Measurements from ENCODE around the gene GPM6B. TPM values are rescaled to one million over a fixed set of nuclear protein-coding genes. Genes with fewer than 3 reads are reported as not detected.

The GPM6B gene
- total RNA-seq, 2 experiments from 2014 or later, result not detected

- Histone ChIP-seq H3K4me3 (ENCODE audit: low read depth, low read length, poor library complexity, severe bottlenecking) (no peak overlapping the region), H3K9me3 (ENCODE audit: low read length) (no peaks in the 10 kb centered on the region), H3K4me1 (ENCODE audit: insufficient read depth, low read length, poor library complexity, severe bottlenecking) (peaks cover 8% of the 10 kb centered on the region), H3K79me2 (ENCODE audit: insufficient read depth, low read depth, low read length) (no peaks in the 10 kb centered on the region), H2AFZ (ENCODE audit: low read length) (no peak overlapping the region), H3K36me3 (ENCODE audit: insufficient read depth, low read length) (peaks cover 12% of the 10 kb centered on the region; the same call in 1 of the 2 replicates), H3K9me2 (ENCODE audit: insufficient read depth, low read length) (no peaks in the 10 kb centered on the region), H4K20me1 (ENCODE audit: insufficient read depth, low read length) (no peaks in the 10 kb centered on the region), H3K4me2 (ENCODE audit: low read length) (no peak overlapping the region), H3K27ac (ENCODE audit: low read depth, low read length, poor library complexity, severe bottlenecking) (no peak overlapping the region)
- no TSS peak for BruUV-seq (replicated peaks)
- intact Hi-C loops (cut with micrococcal nuclease; ENCODE audit: unreplicated experiment), result no loop called here
- no peak for TF ChIP-seq EZH2phosphoT487 (IDR thresholded peaks at IDR 0.05; ENCODE audit: borderline replicate concordance, low read depth, low read length)
- no peak for TF ChIP-seq CTCF (conservative IDR thresholded peaks at IDR 0.05; ENCODE audit: low read length)
- ChIA-PET POLR2A (no interaction called here), CTCF (ENCODE audit: unreplicated experiment) (no interaction called here)
- no peak for DNase-seq (ENCODE audit: low spot score)
These were observed 35.9 kb downstream of the GPM6B start for GRCh38 chrX:13780868-13781427.

- Histone ChIP-seq H3K9me2 (ENCODE audit: insufficient read depth, low read length) (no peaks in the 10 kb centered on the region), H3K4me1 (ENCODE audit: insufficient read depth, low read length, poor library complexity, severe bottlenecking) (peaks cover 8% of the 10 kb centered on the region), H3K4me2 (ENCODE audit: low read length) (no peak overlapping the region), H3K36me3 (ENCODE audit: insufficient read depth, low read length) (peaks cover 32% of the 10 kb centered on the region), H2AFZ (ENCODE audit: low read length) (no peak overlapping the region), H3K79me2 (ENCODE audit: insufficient read depth, low read depth, low read length) (no peaks in the 10 kb centered on the region), H4K20me1 (ENCODE audit: insufficient read depth, low read length) (no peaks in the 10 kb centered on the region), H3K4me3 (ENCODE audit: low read depth, low read length, poor library complexity, severe bottlenecking) (no peak overlapping the region), H3K27ac (ENCODE audit: low read depth, low read length, poor library complexity, severe bottlenecking) (no peak overlapping the region), H3K9me3 (ENCODE audit: low read length) (no peaks in the 10 kb centered on the region)
- ChIA-PET CTCF (ENCODE audit: unreplicated experiment) (no interaction called here), POLR2A (interaction anchor here (0.6 to 1.2 kb wide), 3 partner anchors 11 to 46 kb away, joined by 3 to 6 read pairs (median 4); no protein-coding TSS in a partner anchor)
- intact Hi-C loops (cut with micrococcal nuclease; ENCODE audit: unreplicated experiment), result no loop called here
- TF ChIP-seq CTCF (conservative IDR thresholded peaks at IDR 0.05; ENCODE audit: low read length) (no peak), EZH2phosphoT487 (IDR thresholded peaks at IDR 0.05; ENCODE audit: borderline replicate concordance, low read depth, low read length) (no peak)
- BruUV-seq (replicated peaks), result no TSS peak
- DNase-seq (ENCODE audit: low spot score), result no peak
These were observed 38.0 kb downstream of the GPM6B start for GRCh38 chrX:13778916-13779315.

GRCh38 chrX:13776387-13776786 is 40.5 kb downstream of the GPM6B start:
- no peak for TF ChIP-seq EZH2phosphoT487 (IDR thresholded peaks at IDR 0.05; ENCODE audit: borderline replicate concordance, low read depth, low read length)
- TF ChIP-seq CTCF (conservative IDR thresholded peaks at IDR 0.05; ENCODE audit: low read length), result no peak
- BruUV-seq (replicated peaks), result no TSS peak
- H3K4me2 ChIP-seq (ENCODE audit: low read length), result no peak overlapping the region
- no peaks in the 10 kb centered on the region for H3K79me2 ChIP-seq (ENCODE audit: insufficient read depth, low read depth, low read length)
- POLR2A ChIA-PET, result no interaction called here
- CTCF ChIA-PET (ENCODE audit: unreplicated experiment), result no interaction called here
- no peak overlapping the region for H3K27ac ChIP-seq (ENCODE audit: low read depth, low read length, poor library complexity, severe bottlenecking)
- no peak for DNase-seq (ENCODE audit: low spot score)
- intact Hi-C loops (cut with micrococcal nuclease; ENCODE audit: unreplicated experiment), result no loop called here
- H3K4me3 ChIP-seq (ENCODE audit: low read depth, low read length, poor library complexity, severe bottlenecking), result no peak overlapping the region
- no peaks in the 10 kb centered on the region for H3K9me2 ChIP-seq (ENCODE audit: insufficient read depth, low read length)
- no peaks in the 10 kb centered on the region for H3K9me3 ChIP-seq (ENCODE audit: low read length)
- no peak overlapping the region for H2AFZ ChIP-seq (ENCODE audit: low read length)
- peaks cover 57% of the 10 kb centered on the region for H3K36me3 ChIP-seq (ENCODE audit: insufficient read depth, low read length)
- no peaks in the 10 kb centered on the region for H4K20me1 ChIP-seq (ENCODE audit: insufficient read depth, low read length)
- peaks cover 8% of the 10 kb centered on the region for H3K4me1 ChIP-seq (ENCODE audit: insufficient read depth, low read length, poor library complexity, severe bottlenecking)
